Stimulated activated CD4-positive, alpha-beta T cell treated with anti-CD3 and anti-CD28 coated beads, Interleukin-12 subunit alpha, Interleukin-12 subunit beta, amount 100 ng/mL, for 4 hours (primary cell): ENCODE data around the gene GJB4.
"Not testable (repeated sequence)": the region's sequence is repeated elsewhere in the genome, so short reads cannot be mapped to it uniquely, and the experiment has no call there.

ENCODE experiments used
- DNase-seq: peaks from one replicate; pipeline ENCODE4 v3.0.0-alpha.2; 2020

The GJB4 gene

DNA sequence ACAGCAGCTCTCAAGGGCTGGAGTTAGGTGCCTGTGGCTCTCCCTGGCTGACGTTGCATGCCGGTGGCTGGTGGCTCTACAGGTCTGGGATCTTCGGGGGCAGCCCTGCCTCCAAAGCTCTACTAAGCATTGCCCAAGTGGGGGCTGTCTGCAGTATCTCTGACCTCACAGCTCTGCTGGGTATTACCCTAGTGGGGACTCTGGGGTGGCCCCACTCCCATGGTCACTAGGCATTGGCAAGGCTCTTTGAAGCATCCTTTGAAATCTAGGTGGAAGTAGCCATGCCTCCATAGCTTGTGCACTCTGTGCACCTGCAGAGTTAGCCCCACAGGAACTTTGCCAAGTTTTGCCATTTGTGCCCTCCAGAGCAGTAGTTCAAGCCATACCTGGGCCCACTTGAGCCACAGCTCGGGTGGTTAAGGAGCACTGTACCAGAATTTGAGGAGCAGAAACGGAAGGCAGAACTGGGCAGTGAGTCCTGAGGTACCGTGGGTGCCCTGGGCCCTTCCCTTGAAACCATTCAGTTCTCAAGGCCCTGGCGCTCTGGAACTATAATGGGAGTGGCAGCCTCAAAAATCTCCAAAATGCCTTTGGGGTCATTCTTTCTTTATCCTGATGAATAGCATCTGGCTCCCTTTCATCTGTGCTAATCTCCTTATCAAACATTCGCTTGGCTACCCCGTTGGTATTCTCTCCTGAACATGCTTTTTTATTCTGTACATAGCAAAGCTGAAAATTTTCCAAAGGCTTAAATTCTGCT lies 48.7 kb downstream of the GJB4 start:
- DNase-seq: no peak

GRCh38 chr1:34810781-34811180 lies 51.2 kb downstream of the GJB4 start:
- not testable (repeated sequence) for DNase-seq
